ENCODE results near the gene RIOK1. TPM values are rescaled to one million over a fixed set of nuclear protein-coding genes. Genes with fewer than 3 reads are reported as not detected.

The RIOK1 gene
- total and polyA plus RNA-seq, 2 of the 8 experiments (the other 6 are each of a cell fraction or from before 2014, with no cell fraction given), result 11.8 to 26.9 TPM

- no peaks in the 10 kb centered on the region for H3K79me2 ChIP-seq (ENCODE audit: control insufficient read depth in 1 of 2, insufficient read depth in 2 of 2, low read length in 2 of 2)
- WGBS, 2 experiments (ENCODE audit: extremely low coverage in 1 of 2, insufficient coverage in 1 of 2, insufficient read length in 1 of 2, insufficient replicate concordance in 2 of 2, low coverage in 1 of 2, low lambda C conversion rate in 2 of 2, missing lambda C conversion rate in 1 of 2), result 59% methylated on average over 5 of the region's 6 CpGs; no CpG with 5 or more reads in 1 of the 2 experiments
- H2AK5ac ChIP-seq (ENCODE audit: low read depth, low read length), result no peak overlapping the region
- H3K14ac ChIP-seq (ENCODE audit: insufficient read length), result no peak overlapping the region
- H2BK12ac ChIP-seq (ENCODE audit: low read depth, low read length), result no peak overlapping the region
- no peak overlapping the region for H3K18ac ChIP-seq (ENCODE audit: extremely low read depth, low read length)
- H3K27ac ChIP-seq (ENCODE audit: low read depth, low read length), result no peak overlapping the region
- no peak overlapping the region for H3K4me3 ChIP-seq (ENCODE audit: extremely low read depth in 1 of 4, insufficient read depth in 2 of 4, low read depth in 3 of 4, low read length in 4 of 4)
- no peak overlapping the region for H3K4ac ChIP-seq (replicated peaks; ENCODE audit: insufficient read length, low read depth, low read length)
- peaks cover 5% of the 10 kb centered on the region; the same call in 1 of the 2 replicates for H3K23me2 ChIP-seq (ENCODE audit: low read depth, low read length)
- no peak overlapping the region for H2BK20ac ChIP-seq (ENCODE audit: low read length)
- FAIRE-seq (no peak), DNase-seq (ENCODE audit: low read depth in 1 of 2, low spot score in 2 of 2) (no peak)
- no peak overlapping the region for H2AFZ ChIP-seq (ENCODE audit: low read length)
- H3K9ac ChIP-seq (replicated peaks in 1 of 4; ENCODE audit: extremely low read depth in 1 of 4, low read depth in 3 of 4, low read length in 3 of 4), result no peak overlapping the region
- H3K56ac ChIP-seq (replicated peaks; ENCODE audit: insufficient read length, low read depth, low read length), result no peak overlapping the region
- H3K23ac ChIP-seq (ENCODE audit: insufficient read length), result no peak overlapping the region
- H3K27me3 ChIP-seq (replicated peaks in 1 of 4; ENCODE audit: control insufficient read depth in 3 of 4, extremely low read depth in 1 of 4, insufficient read depth in 3 of 4, low read length in 3 of 4), result no peaks in the 10 kb centered on the region
- no peak overlapping the region for H4K91ac ChIP-seq (replicated peaks; ENCODE audit: insufficient read length, low read length)
- no peaks in the 10 kb centered on the region; a peak in 1 of 4 replicates for H3K9me3 ChIP-seq (ENCODE audit: insufficient read depth in 2 of 2, low read depth in 1 of 2, low read length in 1 of 2)
- H3K36me3 ChIP-seq (ENCODE audit: control insufficient read depth in 2 of 4, insufficient read depth in 4 of 4, low read length in 3 of 4), result no peaks in the 10 kb centered on the region
- no peak overlapping the region for H4K5ac ChIP-seq (ENCODE audit: insufficient read length, low read depth, low read length)
- no peaks in the 10 kb centered on the region for H3K79me1 ChIP-seq (ENCODE audit: low read depth, low read length)
- H2BK5ac ChIP-seq (ENCODE audit: low read depth, low read length), result no peak overlapping the region
- H2BK120ac ChIP-seq (replicated peaks; ENCODE audit: low read depth, low read length), result no peak overlapping the region
- POLR2A ChIA-PET (ENCODE audit: partially characterized antibody), result no interaction called here
- H3K4me1 ChIP-seq (replicated peaks in 1 of 4; ENCODE audit: control insufficient read depth in 3 of 4, insufficient read depth in 4 of 4, low read length in 3 of 4), result peaks cover 0 to 8% (median 7%) of the 10 kb centered on the region in 4 experiments; a peak in 5 of 7 replicates
- no peak overlapping the region for H2BK15ac ChIP-seq (ENCODE audit: low read length)
- no peaks in the 10 kb centered on the region for H4K20me1 ChIP-seq (replicated peaks in 1 of 2; ENCODE audit: control insufficient read depth in 1 of 2, insufficient read depth in 2 of 2, low read length in 2 of 2)
- CTCF ChIA-PET (ENCODE audit: partially characterized antibody), result interaction anchor here (0.6 to 1.6 kb wide), 2 partner anchors 11 to 475 kb away, joined by 3 to 4 read pairs; no protein-coding TSS in a partner anchor
- no peak overlapping the region for H3K4me2 ChIP-seq (ENCODE audit: insufficient read depth in 1 of 2, low read depth in 2 of 2, low read length in 2 of 2)
- no peak overlapping the region for H4K8ac ChIP-seq (ENCODE audit: extremely low read depth, insufficient read depth, low read length)
- TF ChIP-seq CTBP2 (IDR thresholded peaks at IDR 0.05; ENCODE audit: borderline replicate concordance, insufficient read depth, insufficient read length, low read length) (no peak), E2F6 (IDR thresholded peaks at IDR 0.05) (no peak; the same call in 1 of the 2 replicates), CEBPB (IDR thresholded peaks at IDR 0.05; ENCODE audit: low read depth, low read length) (no peak), HDAC2 (IDR thresholded peaks at IDR 0.05; ENCODE audit: borderline replicate concordance in 1 of 2, low read depth in 2 of 2, low read length in 2 of 2) (no peak), TAF7 (optimal IDR thresholded peaks at IDR 0.05; ENCODE audit: borderline replicate concordance, low read depth, low read length) (no peak), SIN3A (conservative IDR thresholded peaks at IDR 0.05 in 1 of 2, IDR thresholded peaks at IDR 0.05 in 1 of 2; ENCODE audit: low read depth in 1 of 2, low read length in 2 of 2) (no peak), POU5F1 (IDR thresholded peaks at IDR 0.05; ENCODE audit: low read depth, low read length) (no peak), USF2 (IDR thresholded peaks at IDR 0.05; ENCODE audit: low read length) (peak; percentile 29; the same call in 1 of the 2 replicates), FOSL1 (IDR thresholded peaks at IDR 0.05; ENCODE audit: insufficient read depth, low read depth, low read length) (no peak), SAP30 (IDR thresholded peaks at IDR 0.05; ENCODE audit: insufficient read depth, insufficient replicate concordance, low read length) (no peak), RXRA (IDR thresholded peaks at IDR 0.05; ENCODE audit: insufficient read depth, low read depth, low read length) (no peak)
These were observed 63.3 kb downstream of the RIOK1 start for GRCh38 chr6:7452898-7453297.

Data from H1 (cell line).